ENCODE measurements around the gene RGL2. TPM values are rescaled to one million over a fixed set of nuclear protein-coding genes. Genes with fewer than 3 reads are reported as not detected.

The RGL2 gene
- total and polyA plus RNA-seq, 2 of the 4 experiments (the other 2 are of a cell fraction) = 4.1 to 26.9 TPM

- Histone ChIP-seq H3K27me3 (ENCODE audit: control insufficient read depth, insufficient read depth, low read length) (no peaks in the 10 kb centered on the region), H2AK5ac (ENCODE audit: low read depth, low read length) (peak overlapping the region; percentile 58; the same call in 1 of the 2 replicates), H2AK9ac (replicated peaks; ENCODE audit: low read depth, low read length, poor library complexity) (peak overlapping the region; percentile 97), H3K4me1 (ENCODE audit: control insufficient read depth, insufficient read depth, low read length) (peaks cover 12% of the 10 kb centered on the region), H4K91ac (ENCODE audit: insufficient read depth, low read depth, low read length) (peak overlapping the region; percentile 66), H3K27ac (ENCODE audit: insufficient read depth, low read length) (peak overlapping the region; percentile 84), H3K9me3 (ENCODE audit: control insufficient read depth, insufficient read depth, low read length) (no peaks in the 10 kb centered on the region), H3K9me1 (ENCODE audit: insufficient read depth, low read length) (peaks cover 11% of the 10 kb centered on the region), H3K4me2 (ENCODE audit: low read depth, low read length) (peak overlapping the region; percentile 89), H3K4me3 (ENCODE audit: insufficient read depth, low read depth, low read length) (peak overlapping the region; percentile 46), H4K20me1 (ENCODE audit: insufficient read depth, low read length) (peaks cover 3% of the 10 kb centered on the region; the same call in 1 of the 2 replicates), H2BK15ac (ENCODE audit: low read depth, low read length) (peak overlapping the region; percentile 33; the same call in 1 of the 3 replicates), H2AFZ (replicated peaks; ENCODE audit: low read length, poor library complexity) (peak overlapping the region; percentile 94), H3K4ac (ENCODE audit: low read depth, low read length) (peak overlapping the region; percentile 92), H3K18ac (ENCODE audit: low read depth, low read length) (peak overlapping the region; percentile 86), H3K56ac (ENCODE audit: extremely low read depth, insufficient read depth, low read length) (peak overlapping the region; percentile 69), H3K23ac (ENCODE audit: low read depth, low read length) (peak overlapping the region; percentile 95), H2BK20ac (ENCODE audit: low read depth, low read length) (peak overlapping the region; percentile 64), H2BK5ac (ENCODE audit: low read depth, low read length, poor library complexity, severe bottlenecking) (peak overlapping the region; percentile 81), H3K36me3 (ENCODE audit: control insufficient read depth, insufficient read depth, low read length) (peaks cover 8% of the 10 kb centered on the region; the same call in 1 of the 2 replicates), H4K8ac (ENCODE audit: low read depth in 2 of 2, low read length in 2 of 2) (peak overlapping the region; percentile 18 to 81; a peak in 3 of 4 replicates), H3K14ac (replicated peaks; ENCODE audit: low read depth, low read length) (peak overlapping the region; percentile 88), H3K79me1 (ENCODE audit: low read depth in 1 of 2, low read length in 2 of 2) (peaks cover 0 to 24% of the 10 kb centered on the region in 2 experiments; a peak in 2 of 4 replicates), H3K9ac (ENCODE audit: low read depth, low read length) (peak overlapping the region; percentile 68), H4K5ac (ENCODE audit: low read depth, low read length) (peak overlapping the region; percentile 47), H2BK120ac (ENCODE audit: low read depth, low read length) (peak overlapping the region; percentile 83)
- BruUV-seq (replicated peaks) = no TSS peak
- ChIA-PET POLR2A (ENCODE audit: unreplicated experiment) (no interaction called here), CTCF (interaction anchor here (0.6 to 1.4 kb wide), 7 partner anchors 13 to 232 kb away, joined by 3 to 6 read pairs (median 3); no protein-coding TSS in a partner anchor)
- no peak for DNase-seq
- in situ Hi-C loops (cut with MboI; ENCODE audit: low sequenced_read_pairs) (loop anchor here (5.0 to 10.0 kb wide), 3 partner anchors 86 to 231 kb away; no protein-coding TSS in a partner anchor), intact Hi-C loops (cut with micrococcal nuclease) (loop anchor here (1.0 to 5.0 kb wide), 7 partner anchors 48 to 361 kb away; partner anchors contain the start of genes RXRB and SLC39A7), dilution Hi-C loops (cut with HindIII; ENCODE audit: low sequenced_read_pairs, unreplicated experiment) (no loop called here)
- WGBS, 2 experiments (ENCODE audit: extremely low coverage in 2 of 2, insufficient read length in 1 of 2) = 2% methylated on average over 8 of the region's 18 CpGs; no CpG with 5 or more reads in 1 of the 2 experiments
- TF ChIP-seq USF2 (IDR thresholded peaks at IDR 0.05; ENCODE audit: low read depth, low read length) (peak; percentile 4; the same call in 1 of the 2 replicates), CHD1 (IDR thresholded peaks at IDR 0.05; ENCODE audit: low read depth, low read length) (no peak)
- peak; percentile 7 for ATAC-seq (ENCODE audit: low read depth)
Observed at GRCh38 chr6:33248643-33248931, 50.2 kb downstream of the RGL2 start.

Measured in IMR-90 (cell line).